Progenitor cell of endocrine pancreas (in vitro differentiated cells): ENCODE results near the gene KCNA3. TPM values are rescaled to one million over a fixed set of nuclear protein-coding genes. Genes with fewer than 3 reads are reported as not detected.

Experiments
- DNase-seq: peaks from one replicate; pipeline ENCODE4 v3.0.0; 2021; ENCODE audit warnings: low spot score; ENCODE audit not compliant: unreplicated experiment
- H3K27ac Mint-ChIP-seq: 2 replicates; pipeline ENCODE4 v1.8.0; 2021; ENCODE audit warnings: mild to moderate bottlenecking, moderate library complexity, mixed read lengths
- H3K27me3 Mint-ChIP-seq: 2 replicates; pipeline ENCODE4 v1.8.0; 2021; ENCODE audit warnings: mixed read lengths
- H3K36me3 Mint-ChIP-seq: 2 replicates; pipeline ENCODE4 v1.8.0; 2022; ENCODE audit warnings: mixed read lengths; ENCODE audit not compliant: insufficient read depth
- H3K4me1 Mint-ChIP-seq: 2 replicates; pipeline ENCODE4 v1.8.0; 2021; ENCODE audit warnings: low read depth, mixed read lengths
- H3K4me3 Mint-ChIP-seq: 2 replicates; pipeline ENCODE4 v1.8.0; 2021; ENCODE audit warnings: low read depth, mild to moderate bottlenecking, moderate library complexity, mixed read lengths
- H3K9me3 Mint-ChIP-seq: 2 replicates; pipeline ENCODE4 v1.8.0; 2021; ENCODE audit warnings: low read depth, mixed read lengths
- total RNA-seq: library from RNA; stranded (reverse); gene quantifications from 2 replicates; pipeline ENCODE4 v1.2.1, GENCODE V29; 2021
- TF ChIP-seq, protein P1 (sequence below): fragments of 200-600 bp; sonication (generic); IDR thresholded peaks from one replicate; pipeline ENCODE4 v1.5.0; 2021; ENCODE audit warnings: antibody characterized with exemption, mild to moderate bottlenecking; ENCODE audit not compliant: unreplicated experiment

The KCNA3 gene
- total RNA-seq, 1 donor from 2014 or later: 0.72 TPM

DNA sequence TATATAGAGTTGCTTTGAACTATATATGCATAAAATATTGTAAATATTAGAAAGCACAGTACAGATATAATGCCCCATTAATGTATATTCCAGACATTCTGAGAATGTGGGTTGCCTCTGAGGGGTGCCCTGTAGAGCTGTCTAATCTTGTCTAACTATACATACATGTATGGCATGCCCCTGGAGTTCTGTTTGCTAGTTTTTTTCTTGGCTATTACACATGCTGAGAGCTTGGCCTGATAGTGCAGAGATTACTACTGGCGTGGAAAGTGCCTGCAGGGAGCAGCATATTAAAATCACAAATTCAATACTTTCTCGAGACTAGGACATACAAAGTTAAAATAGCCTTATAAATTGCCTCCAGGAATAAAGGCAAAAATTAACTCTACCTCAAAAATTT, 24.1 kb downstream of the KCNA3 start:
- no peaks in the 10 kb centered on the region for H3K4me1 Mint-ChIP-seq
- TF ChIP-seq, protein P1, sequence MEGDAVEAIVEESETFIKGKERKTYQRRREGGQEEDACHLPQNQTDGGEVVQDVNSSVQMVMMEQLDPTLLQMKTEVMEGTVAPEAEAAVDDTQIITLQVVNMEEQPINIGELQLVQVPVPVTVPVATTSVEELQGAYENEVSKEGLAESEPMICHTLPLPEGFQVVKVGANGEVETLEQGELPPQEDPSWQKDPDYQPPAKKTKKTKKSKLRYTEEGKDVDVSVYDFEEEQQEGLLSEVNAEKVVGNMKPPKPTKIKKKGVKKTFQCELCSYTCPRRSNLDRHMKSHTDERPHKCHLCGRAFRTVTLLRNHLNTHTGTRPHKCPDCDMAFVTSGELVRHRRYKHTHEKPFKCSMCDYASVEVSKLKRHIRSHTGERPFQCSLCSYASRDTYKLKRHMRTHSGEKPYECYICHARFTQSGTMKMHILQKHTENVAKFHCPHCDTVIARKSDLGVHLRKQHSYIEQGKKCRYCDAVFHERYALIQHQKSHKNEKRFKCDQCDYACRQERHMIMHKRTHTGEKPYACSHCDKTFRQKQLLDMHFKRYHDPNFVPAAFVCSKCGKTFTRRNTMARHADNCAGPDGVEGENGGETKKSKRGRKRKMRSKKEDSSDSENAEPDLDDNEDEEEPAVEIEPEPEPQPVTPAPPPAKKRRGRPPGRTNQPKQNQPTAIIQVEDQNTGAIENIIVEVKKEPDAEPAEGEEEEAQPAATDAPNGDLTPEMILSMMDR: no peak
- H3K4me3 Mint-ChIP-seq: no peak overlapping the region
- H3K36me3 Mint-ChIP-seq: no peaks in the 10 kb centered on the region
- peaks cover 12% of the 10 kb centered on the region for H3K27me3 Mint-ChIP-seq
- DNase-seq: no peak
- no peaks in the 10 kb centered on the region for H3K9me3 Mint-ChIP-seq
- no peak overlapping the region for H3K27ac Mint-ChIP-seq

DNA sequence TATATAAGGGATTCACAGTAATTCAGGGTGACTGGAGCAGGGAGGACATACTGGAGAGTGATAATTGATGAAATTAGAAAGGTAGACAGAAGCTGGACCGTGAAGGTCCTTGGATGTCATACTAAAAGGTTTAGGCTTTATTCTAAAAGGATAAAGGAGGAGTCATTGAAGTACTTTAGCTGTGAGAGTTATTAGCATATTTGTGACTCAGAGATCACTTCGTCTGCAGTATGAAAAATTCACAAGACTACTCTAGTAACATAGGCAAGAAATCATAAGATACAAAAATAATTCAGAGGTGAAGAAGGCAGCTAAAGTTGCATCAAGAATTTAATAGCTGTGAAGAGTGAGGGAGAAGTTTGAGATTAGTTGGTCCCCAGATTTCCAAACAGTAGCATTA, 26.3 kb downstream of the KCNA3 start:
- Mint-ChIP-seq H3K27me3 (peaks cover 15% of the 10 kb centered on the region), H3K4me1 (no peaks in the 10 kb centered on the region), H3K27ac (no peak overlapping the region), H3K4me3 (no peak overlapping the region), H3K36me3 (no peaks in the 10 kb centered on the region), H3K9me3 (no peaks in the 10 kb centered on the region)
- no peak for DNase-seq
- TF ChIP-seq, protein P1: no peak

- TF ChIP-seq, protein P1: no peak
- no peak overlapping the region for H3K27ac Mint-ChIP-seq
- no peaks in the 10 kb centered on the region for H3K36me3 Mint-ChIP-seq
- H3K27me3 Mint-ChIP-seq: peaks cover 16% of the 10 kb centered on the region
- no peaks in the 10 kb centered on the region for H3K9me3 Mint-ChIP-seq
- no peaks in the 10 kb centered on the region for H3K4me1 Mint-ChIP-seq
- no peak for DNase-seq
- H3K4me3 Mint-ChIP-seq: no peak overlapping the region
These were observed 27.4 kb downstream of the KCNA3 start for GRCh38 chr1:110647254-110647891.

GRCh38 chr1:110645821-110646735, 28.7 kb downstream of the KCNA3 start:
- H3K4me1 Mint-ChIP-seq: no peaks in the 10 kb centered on the region
- peaks cover 15% of the 10 kb centered on the region for H3K27me3 Mint-ChIP-seq
- H3K36me3 Mint-ChIP-seq: no peaks in the 10 kb centered on the region
- DNase-seq: no peak
- TF ChIP-seq, protein P1: no peak
- H3K9me3 Mint-ChIP-seq: no peaks in the 10 kb centered on the region
- no peak overlapping the region for H3K4me3 Mint-ChIP-seq
- no peak overlapping the region for H3K27ac Mint-ChIP-seq

DNA sequence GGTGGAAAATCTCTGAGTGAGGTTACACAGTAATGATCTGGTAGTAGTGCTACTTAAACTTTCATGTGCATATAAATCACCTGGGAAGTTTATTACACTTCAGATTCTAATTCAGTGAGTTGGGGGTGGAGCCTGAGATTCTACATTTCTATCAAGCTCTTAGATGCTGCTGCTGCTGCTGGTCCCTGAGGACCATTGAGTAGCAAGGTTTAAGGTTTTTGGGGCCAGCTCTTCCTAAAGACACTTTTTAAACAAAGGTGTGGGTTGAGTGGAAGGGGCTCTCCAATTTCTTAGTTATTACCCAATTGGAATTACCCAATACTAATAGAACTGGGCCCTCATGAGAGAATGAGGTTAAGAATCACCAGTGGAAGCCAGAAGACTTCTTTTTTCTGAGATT, 29.5 kb downstream of the KCNA3 start:
- Mint-ChIP-seq H3K4me3 (no peak overlapping the region), H3K36me3 (no peaks in the 10 kb centered on the region), H3K27me3 (peaks cover 16% of the 10 kb centered on the region), H3K4me1 (no peaks in the 10 kb centered on the region), H3K27ac (no peak overlapping the region), H3K9me3 (no peaks in the 10 kb centered on the region)
- DNase-seq: no peak
- TF ChIP-seq, protein P1: no peak
